ENCODE data around the gene IL2RA. TPM values are rescaled to one million over a fixed set of nuclear protein-coding genes. Genes with fewer than 3 reads are reported as not detected.

Gene IL2RA
- total and polyA plus RNA-seq, 9 of the 15 experiments (the other 6 are each of a cell fraction or from before 2014, with no cell fraction given), result 0.95 TPM; not detected in 8

DNA sequence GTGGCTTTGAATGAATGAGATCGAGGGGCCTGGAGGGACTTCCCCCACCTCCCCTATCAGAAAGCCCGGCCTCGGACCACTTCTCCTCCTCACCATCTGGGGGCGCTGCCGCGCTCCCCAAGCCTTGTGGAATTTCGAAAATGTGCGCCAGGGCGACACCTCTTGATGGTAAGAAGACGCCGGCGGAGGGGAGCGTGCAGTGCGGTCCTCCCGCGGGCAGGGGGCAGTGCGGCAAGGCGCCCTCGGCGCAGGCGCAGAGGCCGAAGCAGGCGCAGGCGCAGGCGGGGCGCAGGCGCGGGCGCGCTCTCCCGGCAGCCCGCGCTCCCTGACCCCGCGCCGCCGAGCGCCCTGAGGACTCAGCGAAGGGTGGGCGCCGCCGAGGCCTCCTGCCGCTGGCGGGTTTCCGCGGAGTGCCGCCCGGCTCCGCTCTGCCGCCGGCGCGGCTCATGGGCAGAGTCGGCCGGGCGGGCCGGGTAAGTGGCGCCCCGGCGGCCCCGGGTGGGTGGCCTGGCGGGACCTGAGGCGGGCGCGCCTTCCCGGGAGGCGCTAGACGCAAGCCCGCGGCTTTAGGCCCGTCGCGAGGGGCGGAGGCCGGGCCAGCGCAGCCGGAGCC is 26.7 kb upstream of the IL2RA start, which contains the start of gene RBM17 (continued):
- TF ChIP-seq ZNF699 (CRISPR knock-in tag; IDR thresholded peaks at IDR 0.05; ENCODE audit: insufficient replicate concordance), result no peak
- 0 out of 2 replicates have a peak, but pooled peaks have one; percentile 7 for TF ChIP-seq E2F3 (CRISPR knock-in tag; IDR thresholded peaks at IDR 0.05)
- TF ChIP-seq PHTF2 (CRISPR knock-in tag; IDR thresholded peaks at IDR 0.05), result no peak
- TF ChIP-seq LEF1 (IDR thresholded peaks at IDR 0.05), result no peak
- peak; percentile 90 for TF ChIP-seq TEAD4 (IDR thresholded peaks at IDR 0.05; ENCODE audit: low read length)
- TF ChIP-seq TEAD4 (CRISPR knock-in tag; IDR thresholded peaks at IDR 0.05; ENCODE audit: borderline replicate concordance), result peak; percentile 96
- TF ChIP-seq ZNF121 (CRISPR knock-in tag; conservative IDR thresholded peaks at IDR 0.05), result no peak
- TF ChIP-seq, protein P1, sequence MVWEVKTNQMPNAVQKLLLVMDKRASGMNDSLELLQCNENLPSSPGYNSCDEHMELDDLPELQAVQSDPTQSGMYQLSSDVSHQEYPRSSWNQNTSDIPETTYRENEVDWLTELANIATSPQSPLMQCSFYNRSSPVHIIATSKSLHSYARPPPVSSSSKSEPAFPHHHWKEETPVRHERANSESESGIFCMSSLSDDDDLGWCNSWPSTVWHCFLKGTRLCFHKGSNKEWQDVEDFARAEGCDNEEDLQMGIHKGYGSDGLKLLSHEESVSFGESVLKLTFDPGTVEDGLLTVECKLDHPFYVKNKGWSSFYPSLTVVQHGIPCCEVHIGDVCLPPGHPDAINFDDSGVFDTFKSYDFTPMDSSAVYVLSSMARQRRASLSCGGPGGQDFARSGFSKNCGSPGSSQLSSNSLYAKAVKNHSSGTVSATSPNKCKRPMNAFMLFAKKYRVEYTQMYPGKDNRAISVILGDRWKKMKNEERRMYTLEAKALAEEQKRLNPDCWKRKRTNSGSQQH (CRISPR knock-in tag; IDR thresholded peaks at IDR 0.05), result no peak
- TF ChIP-seq SMAD1 (IDR thresholded peaks at IDR 0.05; ENCODE audit: low read depth, low read length, partially characterized antibody), result peak; percentile 30
- TF ChIP-seq ZNF263 (CRISPR knock-in tag; IDR thresholded peaks at IDR 0.05; ENCODE audit: borderline replicate concordance), result no peak
- TF ChIP-seq, protein P2, sequence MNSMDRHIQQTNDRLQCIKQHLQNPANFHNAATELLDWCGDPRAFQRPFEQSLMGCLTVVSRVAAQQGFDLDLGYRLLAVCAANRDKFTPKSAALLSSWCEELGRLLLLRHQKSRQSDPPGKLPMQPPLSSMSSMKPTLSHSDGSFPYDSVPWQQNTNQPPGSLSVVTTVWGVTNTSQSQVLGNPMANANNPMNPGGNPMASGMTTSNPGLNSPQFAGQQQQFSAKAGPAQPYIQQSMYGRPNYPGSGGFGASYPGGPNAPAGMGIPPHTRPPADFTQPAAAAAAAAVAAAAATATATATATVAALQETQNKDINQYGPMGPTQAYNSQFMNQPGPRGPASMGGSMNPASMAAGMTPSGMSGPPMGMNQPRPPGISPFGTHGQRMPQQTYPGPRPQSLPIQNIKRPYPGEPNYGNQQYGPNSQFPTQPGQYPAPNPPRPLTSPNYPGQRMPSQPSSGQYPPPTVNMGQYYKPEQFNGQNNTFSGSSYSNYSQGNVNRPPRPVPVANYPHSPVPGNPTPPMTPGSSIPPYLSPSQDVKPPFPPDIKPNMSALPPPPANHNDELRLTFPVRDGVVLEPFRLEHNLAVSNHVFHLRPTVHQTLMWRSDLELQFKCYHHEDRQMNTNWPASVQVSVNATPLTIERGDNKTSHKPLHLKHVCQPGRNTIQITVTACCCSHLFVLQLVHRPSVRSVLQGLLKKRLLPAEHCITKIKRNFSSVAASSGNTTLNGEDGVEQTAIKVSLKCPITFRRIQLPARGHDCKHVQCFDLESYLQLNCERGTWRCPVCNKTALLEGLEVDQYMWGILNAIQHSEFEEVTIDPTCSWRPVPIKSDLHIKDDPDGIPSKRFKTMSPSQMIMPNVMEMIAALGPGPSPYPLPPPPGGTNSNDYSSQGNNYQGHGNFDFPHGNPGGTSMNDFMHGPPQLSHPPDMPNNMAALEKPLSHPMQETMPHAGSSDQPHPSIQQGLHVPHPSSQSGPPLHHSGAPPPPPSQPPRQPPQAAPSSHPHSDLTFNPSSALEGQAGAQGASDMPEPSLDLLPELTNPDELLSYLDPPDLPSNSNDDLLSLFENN (IDR thresholded peaks at IDR 0.05; ENCODE audit: low read depth in 2 of 2, low read length in 2 of 2), result peak in 1 of 2 experiments; percentile 54; a peak in 1 of 4 replicates
- TF ChIP-seq, protein P3, sequence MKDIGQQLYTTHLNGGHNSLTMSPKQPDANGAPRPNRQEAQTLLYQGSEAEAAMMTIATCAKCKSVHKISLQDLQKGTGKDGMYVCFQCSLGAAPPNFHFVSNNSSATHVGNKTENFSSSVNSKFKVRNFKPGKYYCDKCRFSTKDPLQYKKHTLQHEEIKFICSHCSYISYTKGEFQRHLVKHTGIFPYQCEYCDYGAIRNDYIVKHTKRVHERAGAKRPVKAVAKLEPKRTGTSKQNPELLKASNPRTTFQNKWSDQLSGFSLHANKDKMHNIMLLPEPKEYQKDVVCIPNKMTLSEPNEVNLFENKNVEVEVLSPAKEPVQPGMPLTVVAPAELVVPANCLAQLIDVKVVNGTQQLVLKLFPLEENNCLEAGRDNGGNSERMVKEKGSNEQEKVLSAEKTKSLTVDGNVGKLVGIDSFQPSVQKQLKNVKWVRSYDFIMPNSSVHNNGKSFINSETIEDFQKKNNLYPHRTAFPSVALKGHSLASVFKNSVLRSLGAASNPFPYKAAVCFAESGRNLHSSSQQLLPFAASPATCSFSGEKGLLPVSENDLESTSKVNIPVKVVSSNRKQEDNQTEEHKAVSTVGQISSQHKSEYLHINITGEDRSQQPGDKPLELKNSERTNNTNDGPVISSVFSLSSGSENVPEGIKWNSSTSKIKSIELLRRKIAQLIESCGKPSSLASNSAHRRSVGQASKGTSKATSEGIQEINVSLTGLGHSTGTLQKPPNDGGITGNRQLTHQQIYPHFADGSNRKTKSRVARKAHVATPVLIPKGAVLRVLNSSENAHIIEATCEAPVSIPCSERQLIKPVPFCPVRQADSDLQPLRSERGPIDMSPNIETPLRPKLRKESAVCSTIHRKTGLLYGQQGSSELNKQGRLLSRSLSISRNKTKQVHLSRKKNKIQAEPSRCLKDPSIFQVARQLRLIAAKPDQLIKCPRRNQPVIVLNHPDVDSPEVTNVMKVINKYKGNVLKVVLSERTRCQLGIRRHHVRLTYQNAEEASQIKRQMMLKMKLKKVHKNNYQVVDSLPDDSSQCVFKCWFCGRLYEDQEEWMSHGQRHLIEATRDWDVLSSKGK (CRISPR knock-in tag; IDR thresholded peaks at IDR 0.05), result no peak
- TF ChIP-seq SUPT5H (IDR thresholded peaks at IDR 0.05), result no peak
- peak; percentile 22 to 37; a peak in 1 of 4 replicates for TF ChIP-seq TBL1XR1 (IDR thresholded peaks at IDR 0.05; ENCODE audit: low read length in 2 of 2)
- TF ChIP-seq TAF15 (IDR thresholded peaks at IDR 0.05; ENCODE audit: low read depth, low read length), result no peak
- no peak for TF ChIP-seq ZNF41 (CRISPR knock-in tag; conservative IDR thresholded peaks at IDR 0.05)
- no peak for TF ChIP-seq TAF9B (IDR thresholded peaks at IDR 0.05; ENCODE audit: partially characterized antibody)
- TF ChIP-seq, protein P4, sequence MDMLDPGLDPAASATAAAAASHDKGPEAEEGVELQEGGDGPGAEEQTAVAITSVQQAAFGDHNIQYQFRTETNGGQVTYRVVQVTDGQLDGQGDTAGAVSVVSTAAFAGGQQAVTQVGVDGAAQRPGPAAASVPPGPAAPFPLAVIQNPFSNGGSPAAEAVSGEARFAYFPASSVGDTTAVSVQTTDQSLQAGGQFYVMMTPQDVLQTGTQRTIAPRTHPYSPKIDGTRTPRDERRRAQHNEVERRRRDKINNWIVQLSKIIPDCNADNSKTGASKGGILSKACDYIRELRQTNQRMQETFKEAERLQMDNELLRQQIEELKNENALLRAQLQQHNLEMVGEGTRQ (CRISPR knock-in tag; IDR thresholded peaks at IDR 0.05), result no peak
- TF ChIP-seq ARID1B (IDR thresholded peaks at IDR 0.05), result peak; percentile 11; the same call in 1 of the 2 replicates
- no peak for TF ChIP-seq NR1H2 (CRISPR knock-in tag; IDR thresholded peaks at IDR 0.05)
